Right cardiac atrium (tissue), 5 donors: ENCODE measurements around the gene PTTG2. TPM values are rescaled to one million over a fixed set of nuclear protein-coding genes. Genes with fewer than 3 reads are reported as not detected.

Experiments
- polyA plus RNA-seq: library from polyadenylated mRNA; stranded (reverse); fragments of 200-250 nt; gene quantifications from one replicate; pipeline ENCODE4 v1.2.3, GENCODE V29; 2013
- total RNA-seq, 4 donors: library from RNA; stranded (reverse); fragmentation: NEBNext Ultra II Directional; extraction: Animal tissue kit (Norgen Biotek cat#: 25700); gene quantifications; one replicate each; pipeline ENCODE4 v1.2.1, GENCODE V29; 2021
- donor health status: healthy with polysubstance abuse.
- donor health status: DM: no; HTN: yes; CAD: no.
- donor health status: DM: no; HTN: no; CAD: no.
- donor health status: DM: no; HTN: yes; CAD: no; lungs with severe emphysema.
- donor health status: DM: yes; HTN: yes; CAD: no.

PTTG2 gene
- total and polyA plus RNA-seq, 5 donors: 0.54 to 1.7 (median 1.1) TPM

Other genes starting within 250 kb of the PTTG2 start
- 10 to 100 TPM in 2 of 4 donors, 1 to 10 TPM in 2; 8.9 to 14.7 (median 10.7) TPM for gene PGM2, start 133.7 kb upstream of the PTTG2 start, total RNA-seq
- gene PGM2, start 133.7 kb upstream of the PTTG2 start, polyA plus RNA-seq: 4.3 TPM
- gene TBC1D1, start 69.3 kb upstream of the PTTG2 start, total RNA-seq: 100 to 1,000 TPM; 114 to 134 (median 118) TPM
- 86.7 TPM for gene TBC1D1, start 69.3 kb upstream of the PTTG2 start, polyA plus RNA-seq